Measurements from ENCODE around the gene PDE1A.

Gene PDE1A

DNA sequence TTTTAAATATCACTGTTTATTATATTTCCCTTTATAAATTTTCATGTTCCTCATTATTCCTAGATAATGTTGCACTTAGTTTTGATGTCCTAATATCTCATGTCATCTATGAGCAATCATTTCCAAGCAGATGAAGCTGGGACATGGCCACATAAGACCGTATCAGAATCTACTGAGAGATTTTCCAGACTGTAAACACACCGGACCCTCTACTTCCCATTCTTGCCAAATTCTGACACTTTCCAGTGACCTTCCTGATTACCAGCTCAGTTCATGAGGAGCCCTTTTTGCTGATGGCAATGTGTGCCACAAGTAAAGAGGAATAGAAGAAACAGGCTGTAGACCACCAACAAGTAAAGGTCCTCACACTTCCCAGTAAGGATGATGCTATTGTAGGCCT is 20.3 kb upstream of the PDE1A start:
- no peak for DNase-seq (ENCODE audit: low read depth)
- H3K4me3 ChIP-seq (ENCODE audit: low read depth, low read length), result no peak overlapping the region
- TF ChIP-seq, protein P1, sequence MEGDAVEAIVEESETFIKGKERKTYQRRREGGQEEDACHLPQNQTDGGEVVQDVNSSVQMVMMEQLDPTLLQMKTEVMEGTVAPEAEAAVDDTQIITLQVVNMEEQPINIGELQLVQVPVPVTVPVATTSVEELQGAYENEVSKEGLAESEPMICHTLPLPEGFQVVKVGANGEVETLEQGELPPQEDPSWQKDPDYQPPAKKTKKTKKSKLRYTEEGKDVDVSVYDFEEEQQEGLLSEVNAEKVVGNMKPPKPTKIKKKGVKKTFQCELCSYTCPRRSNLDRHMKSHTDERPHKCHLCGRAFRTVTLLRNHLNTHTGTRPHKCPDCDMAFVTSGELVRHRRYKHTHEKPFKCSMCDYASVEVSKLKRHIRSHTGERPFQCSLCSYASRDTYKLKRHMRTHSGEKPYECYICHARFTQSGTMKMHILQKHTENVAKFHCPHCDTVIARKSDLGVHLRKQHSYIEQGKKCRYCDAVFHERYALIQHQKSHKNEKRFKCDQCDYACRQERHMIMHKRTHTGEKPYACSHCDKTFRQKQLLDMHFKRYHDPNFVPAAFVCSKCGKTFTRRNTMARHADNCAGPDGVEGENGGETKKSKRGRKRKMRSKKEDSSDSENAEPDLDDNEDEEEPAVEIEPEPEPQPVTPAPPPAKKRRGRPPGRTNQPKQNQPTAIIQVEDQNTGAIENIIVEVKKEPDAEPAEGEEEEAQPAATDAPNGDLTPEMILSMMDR (IDR thresholded peaks at IDR 0.05; ENCODE audit: insufficient read depth, low read depth, low read length, missing control alignments), result no peak

DNA sequence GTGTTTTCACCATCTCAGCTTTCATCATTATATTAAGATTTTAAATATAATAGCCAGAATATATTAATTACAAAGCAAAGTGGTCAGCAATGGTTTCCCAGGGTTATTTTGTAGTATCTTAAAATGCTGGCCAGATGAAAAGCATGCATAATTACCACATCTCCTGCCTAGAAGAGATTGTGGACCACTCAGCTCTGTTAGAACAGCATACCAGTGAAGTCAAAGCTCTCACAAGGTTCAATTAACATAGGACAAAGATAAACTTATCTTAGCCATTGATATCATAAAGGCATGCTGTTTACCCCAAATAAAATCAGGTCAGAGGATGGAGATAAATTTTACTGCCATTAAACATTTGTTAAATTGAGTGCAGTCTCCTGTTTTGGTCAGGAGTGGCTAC is 19.3 kb upstream of the PDE1A start:
- TF ChIP-seq, protein P1 (IDR thresholded peaks at IDR 0.05; ENCODE audit: insufficient read depth, low read depth, low read length, missing control alignments), result no peak
- no peak overlapping the region for H3K4me3 ChIP-seq (ENCODE audit: low read depth, low read length)
- DNase-seq (ENCODE audit: low read depth), result no peak

DNA sequence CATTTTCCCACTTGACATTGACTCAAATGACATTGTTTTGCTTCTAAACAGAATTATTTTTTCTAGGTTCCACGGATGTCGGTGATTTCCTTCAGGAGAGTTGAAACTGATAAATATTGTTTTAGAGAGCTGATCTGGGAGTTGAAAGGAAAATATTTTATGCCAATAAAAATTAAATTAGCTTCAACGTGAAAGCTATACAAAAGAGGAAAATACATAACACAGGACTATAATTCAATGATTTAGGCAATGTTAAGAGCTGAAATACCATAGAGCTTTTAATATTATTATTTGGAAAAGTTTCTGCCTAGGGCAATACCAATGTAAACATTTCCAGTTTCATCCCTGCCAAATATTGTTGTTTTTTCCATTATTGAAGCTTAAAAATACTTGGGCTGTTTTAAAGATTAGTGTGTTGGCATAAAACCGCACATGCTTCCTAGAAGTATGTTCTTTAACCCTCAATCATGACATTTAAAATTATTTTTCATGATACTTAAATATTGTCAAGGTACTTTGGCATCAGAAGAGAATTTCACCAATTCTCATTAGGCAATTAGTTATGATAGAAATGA is 18.6 kb upstream of the PDE1A start:
- no peak overlapping the region for H3K4me3 ChIP-seq (ENCODE audit: low read depth, low read length)
- TF ChIP-seq, protein P1 (IDR thresholded peaks at IDR 0.05; ENCODE audit: insufficient read depth, low read depth, low read length, missing control alignments), result no peak
- DNase-seq (ENCODE audit: low read depth), result no peak

DNA sequence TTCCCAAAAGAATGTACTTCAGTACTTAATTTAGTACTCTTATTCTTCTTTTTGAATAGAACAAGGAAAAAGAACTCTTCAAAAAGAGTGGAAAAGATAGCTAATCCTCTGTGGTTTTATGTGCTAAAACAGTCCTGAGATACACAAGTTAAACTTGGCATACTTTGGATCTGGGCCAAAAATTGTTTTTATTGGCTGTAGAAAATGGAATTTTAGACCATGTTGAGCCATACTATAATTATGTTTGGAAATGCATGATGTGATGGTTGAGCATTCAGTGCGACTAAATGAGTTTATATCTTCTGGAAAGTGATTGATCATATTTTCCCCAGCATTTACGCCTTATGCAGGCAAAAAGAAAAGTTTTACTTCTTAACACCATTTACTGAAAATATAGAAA is 18.0 kb upstream of the PDE1A start:
- no peak overlapping the region for H3K4me3 ChIP-seq (ENCODE audit: low read depth, low read length)
- no peak for DNase-seq (ENCODE audit: low read depth)
- TF ChIP-seq, protein P1 (IDR thresholded peaks at IDR 0.05; ENCODE audit: insufficient read depth, low read depth, low read length, missing control alignments), result no peak

DNA sequence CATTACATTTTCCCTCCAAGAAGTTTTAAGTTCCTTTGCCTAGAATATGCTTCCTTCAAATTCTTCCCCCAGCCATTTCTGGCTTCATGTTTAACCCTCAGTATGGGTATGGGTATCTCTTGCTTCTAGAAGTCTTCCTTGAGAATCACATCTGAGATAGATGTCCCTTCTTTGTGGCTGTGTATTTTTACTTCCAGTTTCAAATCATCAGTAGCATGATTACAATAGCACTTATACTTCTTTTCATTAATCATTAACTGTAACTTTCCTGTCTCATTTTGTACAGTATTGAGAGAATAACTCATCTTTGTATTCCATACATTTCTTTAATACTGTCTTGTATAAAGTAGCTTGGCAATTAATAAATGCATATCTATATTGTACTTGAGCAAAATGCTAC is 17.3 kb upstream of the PDE1A start:
- no peak for DNase-seq (ENCODE audit: low read depth)
- TF ChIP-seq, protein P1 (IDR thresholded peaks at IDR 0.05; ENCODE audit: insufficient read depth, low read depth, low read length, missing control alignments), result no peak
- no peak overlapping the region for H3K4me3 ChIP-seq (ENCODE audit: low read depth, low read length)

DNA sequence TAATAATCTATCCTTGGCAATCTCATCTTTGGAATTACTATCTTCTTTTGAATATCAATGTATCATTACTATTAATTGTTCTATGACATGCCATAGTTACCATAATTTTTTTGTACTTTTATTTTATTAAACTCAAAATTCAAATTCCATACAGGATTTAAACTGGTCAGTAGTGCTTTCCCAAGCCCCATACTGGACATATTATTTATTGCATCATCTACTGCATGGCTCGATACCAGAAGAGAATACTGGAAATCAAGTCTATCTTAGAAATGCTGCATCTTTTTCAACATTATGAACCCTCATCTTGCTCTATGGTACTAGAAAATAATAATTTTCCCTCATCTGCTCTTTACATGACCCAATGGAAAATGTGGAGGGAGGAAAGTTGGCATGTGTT is 9.4 kb upstream of the PDE1A start:
- DNase-seq (ENCODE audit: low read depth), result no peak
- TF ChIP-seq, protein P1 (IDR thresholded peaks at IDR 0.05; ENCODE audit: insufficient read depth, low read depth, low read length, missing control alignments), result no peak
- H3K4me3 ChIP-seq (ENCODE audit: low read depth, low read length), result no peak overlapping the region

DNA sequence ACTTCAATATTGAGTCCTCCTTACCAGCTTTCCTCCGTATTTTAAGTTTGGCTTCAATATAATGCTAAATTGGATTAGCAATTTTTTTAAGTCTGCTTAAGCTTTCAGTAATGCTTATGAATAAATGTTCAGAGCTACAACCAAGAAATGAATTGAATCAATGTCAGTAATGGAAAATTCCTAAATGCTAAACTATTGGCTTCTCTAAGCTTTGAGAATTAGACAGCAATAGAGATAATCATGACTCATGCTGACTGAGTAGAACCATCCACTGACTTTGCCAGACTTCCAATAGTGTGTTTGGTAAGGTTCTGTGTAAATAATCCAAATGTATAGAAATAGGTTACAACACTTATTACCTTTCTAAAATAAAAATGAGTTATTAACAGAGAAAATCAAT is 8.9 kb upstream of the PDE1A start:
- H3K4me3 ChIP-seq (ENCODE audit: low read depth, low read length), result no peak overlapping the region
- DNase-seq (ENCODE audit: low read depth), result no peak
- TF ChIP-seq, protein P1 (IDR thresholded peaks at IDR 0.05; ENCODE audit: insufficient read depth, low read depth, low read length, missing control alignments), result no peak

Data from GM12865 (cell line).